OCI-LY3 (cell line): ENCODE results near the gene MYRF.

Experiments
- CTCF ChIP-seq: fragments of 200-600, 300-600 bp; sonication (generic); IDR thresholded peaks from 2 replicates; pipeline ENCODE4 v1.5.1; 2014; ENCODE audit warnings: antibody characterized with exemption, low read length, low read depth
- EZH2phosphoT487 ChIP-seq: fragments of 200-600 bp; shearing (Covaris generic); IDR thresholded peaks from 2 replicates; pipeline ENCODE4 v1.6.1; 2018; ENCODE audit warnings: antibody characterized with exemption, mixed run types, low read depth

- TF ChIP-seq EZH2phosphoT487 (no peak), CTCF (no peak)
These were observed 22.7 kb downstream of the MYRF start for GRCh38 chr11:61775106-61775505.
